AG04450 (cell line): ENCODE measurements around the gene NELFB. TPM values are rescaled to one million over a fixed set of nuclear protein-coding genes. Genes with fewer than 3 reads are reported as not detected.

ENCODE experiments used
- CTCF ChIA-PET: fragments of 300-600, 350-600 bp; formaldehyde crosslinking; extraction: SDS; loops from one replicate; lab custom pipeline; 2022; ENCODE audit warnings: antibody characterized with exemption, inconsistent platforms; lab: Charles Lee
- POLR2A ChIA-PET: fragments of 350-600 bp; formaldehyde crosslinking; extraction: SDS; loops from one replicate; lab custom pipeline; 2021; ENCODE audit warnings: antibody characterized with exemption, inconsistent platforms; lab: Yijun Ruan, JAX
- DNase-seq: peaks from one replicate; pipeline ENCODE4 v3.0.0-alpha.2; 2011; ENCODE audit warnings: low read depth, low spot score
- H3K27ac ChIP-seq: one replicate; pipeline ENCODE4 v1.5.1; 2012; ENCODE audit warnings: low read depth, low read length, control low read depth
- H3K27me3 ChIP-seq: one replicate; pipeline ENCODE4 v1.6.0; 2012; ENCODE audit warnings: low read length; ENCODE audit not compliant: control insufficient read depth, insufficient read depth
- H3K4me3 ChIP-seq: 2 replicates; pipeline ENCODE4 v1.5.1; 2011; ENCODE audit warnings: mild to moderate bottlenecking, low read depth, low read length, control low read depth
- H3K9me3 ChIP-seq: 2 replicates; pipeline ENCODE4 v1.5.1; 2012; ENCODE audit warnings: low read length; ENCODE audit not compliant: control insufficient read depth, insufficient read depth
- polyA plus RNA-seq: library from polyadenylated mRNA; depleted of rRNA; stranded (reverse); fragments of >200 nt; gene quantifications from 2 replicates; pipeline ENCODE4 v1.2.3, GENCODE V29; 2011
- TF ChIP-seq, protein P1 (sequence below): IDR thresholded peaks from 2 replicates; pipeline ENCODE4 v1.5.1; 2011; ENCODE audit warnings: low read depth, low read length, control low read depth, inconsistent platforms

The NELFB gene
- polyA plus RNA-seq, 1 experiment: 27.1 TPM

DNA sequence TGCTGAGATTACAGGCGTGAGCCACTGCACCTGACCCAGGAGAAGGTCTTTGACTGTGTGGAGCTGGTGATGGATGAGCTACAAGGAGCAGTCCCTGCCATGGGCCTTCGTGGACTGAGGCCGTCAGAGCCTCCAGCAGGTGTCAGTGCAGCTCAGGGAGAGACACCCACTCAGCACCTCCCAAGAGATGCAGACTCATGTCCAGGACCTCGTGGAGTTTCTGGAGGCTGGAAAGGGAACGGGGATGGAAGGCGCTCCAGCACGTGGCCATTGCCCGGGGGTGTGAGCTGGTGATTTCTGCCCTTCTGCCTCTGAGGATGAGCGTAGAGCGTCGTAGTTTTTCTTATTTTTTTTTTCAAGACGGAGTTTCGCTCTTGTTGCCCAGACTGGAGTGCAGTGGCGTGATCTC lies 31.9 kb downstream of the NELFB start:
- Histone ChIP-seq H3K27ac (no peak overlapping the region), H3K9me3 (no peaks in the 10 kb centered on the region), H3K27me3 (no peaks in the 10 kb centered on the region), H3K4me3 (no peak overlapping the region)
- DNase-seq: no peak
- ChIA-PET CTCF (interaction anchor here (0.6 to 2.1 kb wide), 8 partner anchors 9 to 319 kb away, joined by 3 to 11 read pairs (median 4); partner anchors contain the start of genes ARRDC1 and EXD3), POLR2A (interaction anchor here (0.9 to 1.4 kb wide), 3 partner anchors 10 to 136 kb away, joined by 3 to 5 read pairs (median 4); partner anchors contain the start of genes EXD3 and TOR4A)
- TF ChIP-seq, protein P1, sequence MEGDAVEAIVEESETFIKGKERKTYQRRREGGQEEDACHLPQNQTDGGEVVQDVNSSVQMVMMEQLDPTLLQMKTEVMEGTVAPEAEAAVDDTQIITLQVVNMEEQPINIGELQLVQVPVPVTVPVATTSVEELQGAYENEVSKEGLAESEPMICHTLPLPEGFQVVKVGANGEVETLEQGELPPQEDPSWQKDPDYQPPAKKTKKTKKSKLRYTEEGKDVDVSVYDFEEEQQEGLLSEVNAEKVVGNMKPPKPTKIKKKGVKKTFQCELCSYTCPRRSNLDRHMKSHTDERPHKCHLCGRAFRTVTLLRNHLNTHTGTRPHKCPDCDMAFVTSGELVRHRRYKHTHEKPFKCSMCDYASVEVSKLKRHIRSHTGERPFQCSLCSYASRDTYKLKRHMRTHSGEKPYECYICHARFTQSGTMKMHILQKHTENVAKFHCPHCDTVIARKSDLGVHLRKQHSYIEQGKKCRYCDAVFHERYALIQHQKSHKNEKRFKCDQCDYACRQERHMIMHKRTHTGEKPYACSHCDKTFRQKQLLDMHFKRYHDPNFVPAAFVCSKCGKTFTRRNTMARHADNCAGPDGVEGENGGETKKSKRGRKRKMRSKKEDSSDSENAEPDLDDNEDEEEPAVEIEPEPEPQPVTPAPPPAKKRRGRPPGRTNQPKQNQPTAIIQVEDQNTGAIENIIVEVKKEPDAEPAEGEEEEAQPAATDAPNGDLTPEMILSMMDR: peak; percentile 60

GRCh38 chr9:137293094-137293481 lies 38.0 kb downstream of the NELFB start:
- no peak overlapping the region for H3K27ac ChIP-seq
- ChIA-PET CTCF (interaction anchor here (0.7 to 1.2 kb wide), 2 partner anchors 130 to 286 kb away, joined by 4 to 8 read pairs; partner anchors contain the start of genes EXD3 and NOXA1), POLR2A (interaction anchor here (0.7 kb wide), 1 partner anchor 9 kb away, joined by 11 read pairs; no protein-coding TSS in a partner anchor)
- no peak for DNase-seq
- peaks cover 19% of the 10 kb centered on the region for H3K27me3 ChIP-seq
- no peak overlapping the region for H3K4me3 ChIP-seq
- peaks cover 11% of the 10 kb centered on the region for H3K9me3 ChIP-seq
- TF ChIP-seq, protein P1: no peak

- Histone ChIP-seq H3K4me3 (no peak overlapping the region), H3K9me3 (peaks cover 11% of the 10 kb centered on the region), H3K27ac (no peak overlapping the region), H3K27me3 (peaks cover 24% of the 10 kb centered on the region)
- no peak for DNase-seq
- ChIA-PET CTCF (interaction anchor here (0.7 to 1.2 kb wide), 2 partner anchors 129 to 286 kb away, joined by 4 to 8 read pairs; partner anchors contain the start of genes EXD3 and NOXA1), POLR2A (interaction anchor here (0.7 to 1.3 kb wide), 2 partner anchors 8 to 53 kb away, joined by 4 to 11 read pairs; partner anchors contain the start of gene TUBB4B)
- TF ChIP-seq, protein P1: no peak
Measured at GRCh38 chr9:137293482-137294090, 38.5 kb downstream of the NELFB start.

GRCh38 chr9:137294091-137294680 lies 39.1 kb downstream of the NELFB start:
- Histone ChIP-seq H3K27me3 (peaks cover 30% of the 10 kb centered on the region), H3K9me3 (peaks cover 11% of the 10 kb centered on the region), H3K27ac (no peak overlapping the region), H3K4me3 (no peak overlapping the region)
- ChIA-PET CTCF (interaction anchor here (1.2 kb wide), 1 partner anchor 129 kb away, joined by 8 read pairs; the partner anchor contains the start of genes EXD3 and NOXA1), POLR2A (interaction anchor here (0.5 to 1.3 kb wide), 3 partner anchors 53 to 228 kb away, joined by 3 to 4 read pairs (median 4); partner anchors contain the start of gene TUBB4B)
- TF ChIP-seq, protein P1: no peak
- no peak for DNase-seq
